Neuron (in vitro differentiated cells): ENCODE results near the gene DLGAP3.

Experiments
- H2AFZ ChIP-seq: one replicate; pipeline ENCODE4 v1.6.1; 2013; ENCODE audit warnings: low read depth, mild to moderate bottlenecking, inconsistent platforms, low read length, moderate library complexity
- H3K27me3 ChIP-seq: one replicate; pipeline ENCODE4 v1.6.1; 2013; ENCODE audit warnings: low read length; ENCODE audit not compliant: insufficient read depth
- H3K36me3 ChIP-seq: one replicate; pipeline ENCODE4 v1.6.1; 2013; ENCODE audit warnings: low read length; ENCODE audit not compliant: insufficient read depth
- H3K4me1 ChIP-seq: one replicate; pipeline ENCODE4 v1.6.1; 2013; ENCODE audit warnings: low read length; ENCODE audit not compliant: insufficient read depth
- H3K4me3 ChIP-seq: 2 replicates; pipeline ENCODE4 v1.5.1; 2013; ENCODE audit warnings: mild to moderate bottlenecking, low read length, moderate library complexity
- H3K9me3 ChIP-seq: one replicate; pipeline ENCODE4 v1.6.1; 2013; ENCODE audit warnings: low read length

DLGAP3 gene

DNA sequence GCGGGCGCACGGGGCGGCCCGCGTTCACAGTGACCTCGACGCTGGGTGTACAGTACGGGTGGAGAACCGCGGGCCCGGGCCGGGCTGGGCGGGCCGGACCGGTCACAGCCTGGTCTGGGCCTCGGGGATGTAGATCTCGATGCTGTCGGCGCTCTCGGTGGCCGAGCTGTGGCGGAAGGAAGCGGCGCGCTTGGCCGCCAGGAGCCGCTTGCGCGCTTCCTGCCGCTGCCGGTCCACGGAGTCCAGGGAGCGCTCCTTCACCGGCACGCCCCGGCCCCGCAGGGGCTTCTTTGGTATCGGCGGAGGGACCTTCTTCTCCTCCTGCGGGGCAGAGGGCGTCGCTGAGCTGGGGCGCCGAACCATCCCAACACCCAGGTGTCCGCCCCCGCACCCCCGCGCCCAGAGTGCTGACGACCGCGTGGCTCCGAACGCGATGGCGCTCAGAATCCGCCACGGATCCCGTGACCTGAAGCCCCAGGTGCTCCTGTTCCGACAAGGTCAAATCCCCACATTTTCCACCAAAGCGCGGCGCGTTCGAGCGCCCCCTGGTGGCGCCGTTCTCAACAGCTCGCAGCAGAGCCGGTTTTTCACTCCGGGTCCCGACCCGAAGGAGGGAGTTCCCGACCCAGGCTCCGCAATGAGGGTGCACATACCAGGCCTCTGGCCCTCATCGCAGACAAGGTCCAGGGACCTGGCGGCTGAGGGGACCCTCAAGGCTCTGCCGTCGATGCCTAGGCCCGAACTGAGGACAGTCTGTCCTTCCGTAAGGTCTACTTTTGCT lies 63.3 kb downstream of the DLGAP3 start:
- H3K4me3 ChIP-seq: peak overlapping the region; percentile 30
- no peaks in the 10 kb centered on the region for H3K9me3 ChIP-seq
- no peaks in the 10 kb centered on the region for H3K27me3 ChIP-seq
- H2AFZ ChIP-seq: no peak overlapping the region
- no peaks in the 10 kb centered on the region for H3K36me3 ChIP-seq
- peaks cover 9% of the 10 kb centered on the region for H3K4me1 ChIP-seq

DNA sequence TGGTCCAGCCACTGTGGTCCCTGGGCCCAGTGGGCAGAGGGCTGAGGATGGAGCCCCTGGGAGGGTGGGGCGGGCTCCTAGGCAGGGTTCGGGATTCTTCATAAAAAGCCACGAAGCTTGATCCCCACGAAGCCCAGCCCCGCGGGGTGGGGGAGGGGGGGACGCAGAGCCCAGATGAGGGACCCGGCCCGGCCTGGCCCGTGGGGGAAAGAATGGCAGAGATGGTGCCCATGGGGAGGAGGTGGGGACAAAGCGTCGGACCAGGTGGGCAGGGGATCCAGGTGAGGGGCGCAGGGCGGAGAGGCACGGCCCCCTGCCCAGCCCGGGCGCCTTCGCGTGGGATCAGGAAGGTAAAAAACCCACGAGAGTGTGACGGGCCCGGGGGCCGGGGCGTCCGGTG lies 63.9 kb downstream of the DLGAP3 start:
- H3K4me1 ChIP-seq: peaks cover 8% of the 10 kb centered on the region
- no peak overlapping the region for H2AFZ ChIP-seq
- no peaks in the 10 kb centered on the region for H3K27me3 ChIP-seq
- no peaks in the 10 kb centered on the region for H3K9me3 ChIP-seq
- H3K36me3 ChIP-seq: no peaks in the 10 kb centered on the region
- no peak overlapping the region for H3K4me3 ChIP-seq

DNA sequence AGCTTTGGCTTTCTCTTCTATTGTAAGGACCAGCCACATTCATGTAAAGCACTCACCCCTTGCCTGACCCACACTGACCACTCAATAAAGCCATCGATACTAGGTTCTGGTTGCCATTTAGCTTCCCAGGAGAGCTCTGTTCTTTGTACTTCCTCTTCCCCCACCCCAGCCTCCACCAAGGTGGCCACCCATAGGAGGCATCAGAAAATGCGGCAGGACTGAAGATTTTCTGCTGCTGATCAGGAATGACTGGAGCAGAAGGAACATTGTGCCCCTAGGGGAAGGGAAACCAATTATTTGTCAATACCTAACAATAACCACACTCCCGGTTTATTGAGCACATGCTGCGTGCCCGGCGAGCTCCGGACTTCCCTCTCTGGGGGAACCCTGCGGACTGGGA lies 64.7 kb downstream of the DLGAP3 start:
- Histone ChIP-seq H3K9me3 (no peaks in the 10 kb centered on the region), H3K4me3 (no peak overlapping the region), H3K27me3 (no peaks in the 10 kb centered on the region), H2AFZ (no peak overlapping the region), H3K36me3 (no peaks in the 10 kb centered on the region), H3K4me1 (peaks cover 3% of the 10 kb centered on the region)

DNA sequence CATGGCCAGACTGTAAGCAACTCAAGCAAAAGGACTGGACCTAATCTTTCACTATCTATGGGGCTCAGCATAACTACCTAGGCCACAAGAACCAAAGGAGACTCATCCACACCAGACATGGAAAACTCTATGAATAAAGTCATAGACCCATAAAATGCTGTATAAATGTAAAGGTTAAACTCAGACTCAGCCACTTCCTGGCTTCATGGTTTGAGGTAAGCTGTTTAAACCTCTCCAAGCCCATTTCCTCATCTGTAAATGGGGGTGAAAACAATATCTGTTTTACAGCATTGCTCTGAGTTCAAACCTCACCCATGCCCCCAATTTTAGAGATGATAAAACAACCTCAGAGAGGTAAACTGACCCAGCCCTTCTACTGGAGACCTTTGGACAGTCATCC lies 65.9 kb downstream of the DLGAP3 start:
- no peaks in the 10 kb centered on the region for H3K27me3 ChIP-seq
- peaks cover 8% of the 10 kb centered on the region for H3K4me1 ChIP-seq
- no peak overlapping the region for H2AFZ ChIP-seq
- H3K36me3 ChIP-seq: no peaks in the 10 kb centered on the region
- H3K9me3 ChIP-seq: no peaks in the 10 kb centered on the region
- no peak overlapping the region for H3K4me3 ChIP-seq

DNA sequence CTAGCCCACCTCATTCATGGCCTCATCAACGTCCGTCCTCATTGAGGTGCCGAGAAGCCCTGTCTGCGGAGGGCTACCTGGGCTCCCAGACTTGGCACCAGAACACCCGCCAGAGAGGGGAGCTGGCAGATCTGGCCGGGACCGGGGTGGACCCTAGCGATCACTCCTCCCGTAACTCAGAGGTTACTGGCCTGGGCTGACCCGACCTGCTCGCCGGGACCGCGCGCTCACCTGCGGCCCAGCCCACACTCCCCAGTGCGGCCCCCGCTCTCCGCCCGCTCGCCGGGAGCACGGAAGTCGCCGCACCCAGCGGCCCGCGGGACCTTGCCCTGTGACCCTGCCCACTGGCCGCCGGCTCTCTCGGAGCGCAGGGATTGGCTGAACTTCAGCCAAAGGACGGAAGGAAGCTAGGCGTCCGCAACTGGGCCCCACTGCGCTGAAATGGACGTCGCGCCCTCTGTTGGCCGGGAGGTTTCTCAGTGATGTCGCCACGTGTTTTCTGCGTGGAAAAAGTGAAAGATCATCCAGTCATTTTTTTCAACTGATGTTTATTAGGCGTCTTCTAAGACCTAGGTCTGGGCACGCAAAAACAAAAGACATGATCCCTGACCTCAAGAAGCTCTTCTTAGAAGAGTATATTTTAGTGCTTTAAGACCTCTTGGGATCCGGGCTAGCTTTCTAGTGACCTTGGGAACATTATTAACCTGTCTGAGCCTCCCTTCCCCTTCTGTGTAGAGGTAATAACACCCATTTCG lies 69.8 kb downstream of the DLGAP3 start, which contains the start of gene SMIM12:
SMIM12 (minus strand) TSS at position 304 of the 755 bp plus-strand sequence. CDS start 3,772 bp downstream, outside the sequence.
- Histone ChIP-seq H3K4me3 (peak within 1 kb of the TSS; percentile 85), H3K9me3 (no peaks in the 10 kb centered on the region), H3K36me3 (peaks cover 13% of the 10 kb centered on the region), H3K4me1 (peaks cover 16% of the 10 kb centered on the region), H2AFZ (peak within 1 kb of the TSS; percentile 86), H3K27me3 (no peaks in the 10 kb centered on the region)

DNA sequence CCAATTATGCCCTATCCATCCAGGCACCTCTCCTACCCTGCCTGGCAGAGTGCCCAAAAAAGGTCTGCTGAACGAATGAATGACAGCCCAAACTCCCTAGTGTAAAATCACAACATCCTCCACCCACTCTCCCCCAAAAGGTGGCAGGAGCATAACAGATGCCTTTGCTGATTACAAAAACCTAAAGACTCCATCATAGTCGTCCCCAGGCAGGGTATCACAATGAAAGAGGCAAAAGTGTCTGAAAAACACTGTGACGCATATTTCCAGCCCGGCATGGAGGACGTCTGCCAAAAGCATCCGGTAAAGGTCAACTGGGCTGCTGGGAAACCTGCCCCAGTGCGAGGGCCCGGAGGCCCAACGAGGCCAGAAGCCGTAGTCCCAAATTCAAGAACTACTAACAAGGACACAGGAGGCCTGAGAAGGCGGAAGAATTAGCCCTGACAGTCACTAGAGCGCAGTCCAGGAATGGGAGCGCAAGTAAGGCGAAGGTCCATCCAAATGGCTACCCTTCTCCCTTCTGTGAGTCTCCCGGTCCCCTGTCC lies 70.5 kb downstream of the DLGAP3 start:
- H3K9me3 ChIP-seq: no peaks in the 10 kb centered on the region
- peaks cover 16% of the 10 kb centered on the region for H3K4me1 ChIP-seq
- H3K4me3 ChIP-seq: peak overlapping the region; percentile 85
- H3K27me3 ChIP-seq: no peaks in the 10 kb centered on the region
- H2AFZ ChIP-seq: peak overlapping the region; percentile 37
- peaks cover 16% of the 10 kb centered on the region for H3K36me3 ChIP-seq

DNA sequence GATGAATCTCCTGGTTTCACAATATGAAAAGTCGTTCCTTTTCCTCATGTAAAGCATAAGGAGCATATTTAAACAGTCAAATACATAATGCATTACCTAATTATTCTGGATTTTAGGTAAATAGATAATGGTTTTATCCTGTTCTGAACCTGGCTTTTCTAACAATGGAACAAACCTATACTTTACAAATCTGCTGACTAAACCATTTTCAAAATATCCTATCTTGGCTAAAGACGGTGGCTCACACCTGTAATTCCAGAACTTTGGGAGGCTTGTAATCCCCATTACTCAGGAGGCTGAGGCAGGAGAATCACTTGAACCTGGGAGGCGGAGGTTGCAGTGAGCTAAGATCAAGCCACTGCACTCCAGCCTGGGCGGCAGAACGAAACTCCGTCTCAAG lies 72.8 kb downstream of the DLGAP3 start:
- peaks cover 16% of the 10 kb centered on the region for H3K36me3 ChIP-seq
- no peaks in the 10 kb centered on the region for H3K9me3 ChIP-seq
- no peaks in the 10 kb centered on the region for H3K27me3 ChIP-seq
- H2AFZ ChIP-seq: no peak overlapping the region
- H3K4me3 ChIP-seq: no peak overlapping the region
- H3K4me1 ChIP-seq: peaks cover 16% of the 10 kb centered on the region

DNA sequence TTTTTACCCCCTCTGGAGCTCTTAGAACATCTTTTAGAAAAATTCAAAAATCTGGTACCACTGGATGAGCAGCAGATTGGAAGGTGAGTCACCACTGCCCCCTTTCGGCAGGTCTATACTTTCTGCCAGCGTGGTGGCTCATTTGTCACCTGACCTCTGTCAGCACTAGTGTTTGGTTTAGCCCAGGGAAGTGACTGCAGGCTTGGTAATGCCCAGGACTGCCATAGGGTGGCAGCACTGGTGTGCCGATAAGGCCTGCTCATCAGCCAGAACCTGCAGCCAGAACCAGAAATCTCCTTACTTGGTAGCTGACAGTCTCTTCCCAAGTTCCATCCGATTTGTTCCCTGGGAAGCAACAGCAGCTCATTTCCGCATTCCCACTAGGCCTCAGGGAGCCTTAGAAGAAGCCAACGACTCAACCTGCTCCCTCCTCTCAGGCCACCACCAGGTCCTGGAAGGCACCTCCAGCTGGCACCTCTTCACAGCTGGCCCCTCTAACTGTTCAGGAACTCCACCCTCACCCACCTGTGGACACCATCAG lies 76.7 kb downstream of the DLGAP3 start:
- peaks cover 16% of the 10 kb centered on the region for H3K36me3 ChIP-seq
- H3K4me1 ChIP-seq: peaks cover 2% of the 10 kb centered on the region
- no peak overlapping the region for H3K4me3 ChIP-seq
- no peak overlapping the region for H2AFZ ChIP-seq
- H3K27me3 ChIP-seq: no peaks in the 10 kb centered on the region
- no peaks in the 10 kb centered on the region for H3K9me3 ChIP-seq

DNA sequence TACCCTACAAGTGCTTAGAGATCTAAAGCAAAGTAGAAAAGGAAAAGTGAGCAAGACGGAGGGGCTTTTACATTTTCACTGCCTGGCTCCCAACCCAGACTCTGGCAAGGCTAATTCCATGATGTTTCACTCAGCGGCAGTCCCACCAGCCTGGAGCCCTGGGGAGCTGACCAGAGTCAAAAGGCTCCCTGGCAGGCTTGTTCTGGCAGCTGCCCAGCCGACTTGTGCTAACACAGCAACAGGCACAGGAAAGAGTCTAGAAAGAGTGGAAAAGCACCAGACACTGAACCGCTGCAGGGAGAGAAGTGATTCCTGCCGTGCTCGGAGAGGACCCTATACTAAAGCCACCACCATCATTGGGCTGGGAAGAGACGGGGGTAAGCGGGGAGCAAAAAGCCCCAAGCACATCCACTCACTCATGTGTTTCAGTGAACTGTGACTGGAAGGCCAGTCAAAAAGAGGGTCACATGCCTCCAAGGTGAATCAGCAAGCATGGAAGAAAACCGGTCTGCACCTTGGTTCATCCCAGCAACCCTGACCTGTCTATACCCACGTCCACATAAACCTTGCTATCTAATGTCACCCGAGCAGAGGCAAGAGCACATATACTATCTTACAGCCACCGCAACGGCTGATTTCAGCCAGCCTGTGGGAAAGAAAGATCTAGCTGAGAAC lies 77.9 kb downstream of the DLGAP3 start:
- H3K4me3 ChIP-seq: no peak overlapping the region
- no peak overlapping the region for H2AFZ ChIP-seq
- no peaks in the 10 kb centered on the region for H3K27me3 ChIP-seq
- no peaks in the 10 kb centered on the region for H3K9me3 ChIP-seq
- H3K36me3 ChIP-seq: peaks cover 16% of the 10 kb centered on the region
- peaks cover 11% of the 10 kb centered on the region for H3K4me1 ChIP-seq

DNA sequence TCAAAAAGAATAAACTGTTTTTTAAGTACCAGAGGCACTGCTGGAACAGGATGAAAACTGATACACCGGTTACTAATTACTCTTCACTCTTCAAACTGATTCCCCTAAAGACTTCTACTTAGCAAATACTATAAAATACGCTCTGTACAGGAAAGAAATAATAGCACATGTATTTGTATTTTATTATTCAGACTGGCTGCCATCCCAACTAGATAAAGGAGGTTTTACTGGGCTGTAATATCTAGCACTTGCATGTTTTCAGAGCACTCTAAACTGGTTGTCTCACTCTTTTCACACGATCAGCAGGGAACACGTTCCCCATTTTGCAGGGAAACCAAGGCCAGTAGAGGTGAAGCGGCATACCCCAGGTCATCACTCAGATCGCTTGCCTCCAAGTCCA lies 79.1 kb downstream of the DLGAP3 start:
- H3K4me3 ChIP-seq: no peak overlapping the region
- H3K36me3 ChIP-seq: peaks cover 11% of the 10 kb centered on the region

DNA sequence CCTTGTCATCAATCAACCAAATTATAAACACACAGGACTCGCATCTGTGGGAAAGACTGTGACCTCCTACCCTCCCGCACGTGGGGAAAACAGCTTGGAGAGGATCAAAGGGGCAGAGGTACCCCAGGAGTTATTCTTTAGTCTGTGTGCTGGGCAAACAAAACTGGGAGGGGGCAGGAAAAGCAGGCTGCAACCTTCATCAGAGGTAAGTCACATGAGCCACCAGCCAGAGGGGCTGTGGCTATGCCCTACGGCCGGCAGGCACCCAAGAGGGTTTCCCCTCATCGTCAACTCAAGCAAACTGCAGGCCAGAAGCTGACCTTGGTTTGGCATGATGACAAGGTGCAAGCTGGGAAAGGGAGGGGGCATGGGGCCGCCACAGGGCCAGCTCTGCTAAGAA lies 82.4 kb downstream of the DLGAP3 start:
- Histone ChIP-seq H3K9me3 (no peaks in the 10 kb centered on the region), H3K4me3 (no peak overlapping the region), H3K27me3 (no peaks in the 10 kb centered on the region), H3K4me1 (peaks cover 56% of the 10 kb centered on the region), H2AFZ (no peak overlapping the region), H3K36me3 (no peaks in the 10 kb centered on the region)

More for the DNA sequence above, 79.1 kb downstream of the DLGAP3 start:
- Histone ChIP-seq H3K27me3 (no peaks in the 10 kb centered on the region), H3K4me1 (peaks cover 23% of the 10 kb centered on the region), H2AFZ (no peak overlapping the region), H3K9me3 (no peaks in the 10 kb centered on the region)

DNA sequence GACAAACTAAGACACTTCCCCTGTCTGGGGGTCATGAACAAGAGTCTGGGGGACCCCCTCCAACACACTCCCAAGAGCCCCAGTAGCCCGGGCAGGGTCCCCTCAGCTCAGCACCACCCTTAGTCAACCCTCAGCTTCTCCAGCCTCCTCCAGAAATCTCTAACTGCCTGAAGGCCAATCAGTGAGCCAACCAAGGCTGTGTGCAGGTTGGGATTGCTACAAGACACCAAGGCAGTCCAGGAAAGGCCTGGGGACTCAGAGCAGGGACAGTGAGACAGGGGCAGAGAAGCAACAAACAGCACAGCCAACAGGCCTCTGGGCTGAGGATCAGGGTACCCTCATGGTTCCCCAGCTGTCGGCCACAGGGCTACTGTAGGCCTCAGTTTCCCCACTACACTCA lies 83.2 kb downstream of the DLGAP3 start:
- no peaks in the 10 kb centered on the region for H3K9me3 ChIP-seq
- H3K27me3 ChIP-seq: no peaks in the 10 kb centered on the region
- H3K36me3 ChIP-seq: no peaks in the 10 kb centered on the region
- no peak overlapping the region for H3K4me3 ChIP-seq
- H3K4me1 ChIP-seq: peaks cover 56% of the 10 kb centered on the region
- no peak overlapping the region for H2AFZ ChIP-seq
